Fibroblast of lung (primary cell): ENCODE results near the gene HELLS. TPM values are rescaled to one million over a fixed set of nuclear protein-coding genes. Genes with fewer than 3 reads are reported as not detected.

ENCODE experiments used
- DNase-seq, 2 donors: peaks; one replicate each; pipeline versions ENCODE4 v3.0.0 to v3.0.0-alpha.2; 2010; ENCODE audit warnings: low read depth in 2 of 2
- H2AFZ ChIP-seq: 2 replicates; pipeline ENCODE4 v1.5.1; 2012; ENCODE audit warnings: low read length, control low read depth, inconsistent platforms
- H3K27ac ChIP-seq: 2 replicates; pipeline ENCODE4 v1.5.1; 2011; ENCODE audit warnings: low read length, control low read depth; ENCODE audit not compliant: insufficient read depth
- H3K27me3 ChIP-seq: 2 replicates; pipeline ENCODE4 v1.5.1; 2011; ENCODE audit warnings: mild to moderate bottlenecking, low read length; ENCODE audit not compliant: control insufficient read depth, insufficient read depth
- H3K36me3 ChIP-seq: 2 replicates; pipeline ENCODE4 v1.5.1; 2011; ENCODE audit warnings: low read length; ENCODE audit not compliant: control insufficient read depth, insufficient read depth
- H3K4me1 ChIP-seq: 2 replicates; pipeline ENCODE4 v1.5.1; 2011; ENCODE audit warnings: low read length; ENCODE audit not compliant: control insufficient read depth, insufficient read depth; ENCODE audit errors: extremely low read depth
- H3K4me2 ChIP-seq: 2 replicates; pipeline ENCODE4 v1.5.1; 2011; ENCODE audit warnings: low read length, control low read depth; ENCODE audit not compliant: insufficient read depth; ENCODE audit errors: extremely low read depth
- H3K4me3 ChIP-seq, 4 experiments: fragments of 200-600 bp in 1 of 4; sonication (generic) in 1 of 4; replicated peaks in 1 of 4; 2 replicates each; pipeline ENCODE4 v1.5.1; 2011 to 2016; ENCODE audit warnings: low read length in 4 of 4, low read depth in 3 of 4, mild to moderate bottlenecking in 3 of 4, control low read depth in 2 of 4, inconsistent platforms in 1 of 4, mixed read lengths in 1 of 4; ENCODE audit not compliant: insufficient read depth in 1 of 4; ENCODE audit errors: control extremely low read depth in 1 of 4
- H3K79me2 ChIP-seq: 2 replicates; pipeline ENCODE4 v1.5.1; 2012; ENCODE audit warnings: mild to moderate bottlenecking, low read length, inconsistent platforms; ENCODE audit not compliant: control insufficient read depth, insufficient read depth
- H3K9ac ChIP-seq: 2 replicates; pipeline ENCODE4 v1.5.1; 2011; ENCODE audit warnings: mild to moderate bottlenecking, low read length, control low read depth; ENCODE audit not compliant: insufficient read depth
- H3K9me3 ChIP-seq: 2 replicates; pipeline ENCODE4 v1.5.1; 2012; ENCODE audit warnings: low read depth, low read length; ENCODE audit not compliant: control insufficient read depth, insufficient read depth
- H4K20me1 ChIP-seq: 2 replicates; pipeline ENCODE4 v1.5.1; 2011; ENCODE audit warnings: low read length; ENCODE audit not compliant: control insufficient read depth, insufficient read depth; ENCODE audit errors: extremely low read depth
- CTCF ChIP-seq, 2 donors: IDR thresholded peaks in 1 of 2; conservative IDR thresholded peaks in 1 of 2; 1 replicate in 1 of 2; 2 replicates in 1 of 2; pipeline ENCODE4 v1.5.1; 2011 to 2012; ENCODE audit warnings: low read length in 2 of 2, control low read depth in 1 of 2, inconsistent platforms in 1 of 2, low read depth in 1 of 2, mild to moderate bottlenecking in 1 of 2
- EZH2 ChIP-seq: IDR thresholded peaks from 2 replicates; pipeline ENCODE4 v1.5.1; 2012; ENCODE audit warnings: low read length, control low read depth, mild to moderate bottlenecking; ENCODE audit errors: missing control alignments
- polyA minus RNA-seq: library from RNA; depleted of rRNA, polyadenylated mRNA; stranded (reverse); fragments of >200 nt; gene quantifications from 2 replicates; pipeline ENCODE4 v1.2.3, GENCODE V29; 2011; ENCODE audit warnings: low replicate concordance
- polyA plus RNA-seq, 2 donors: library from polyadenylated mRNA; depleted of rRNA in 1 of 2; stranded (reverse) in 1 of 2; unstranded in 1 of 2; fragments of >200 nt; gene quantifications; 2 replicates each; pipeline ENCODE4 v1.2.1, GENCODE V29; 2011 to 2012; ENCODE audit warnings: missing spikeins in 1 of 2
- total RNA-seq: library from RNA; depleted of rRNA; stranded (reverse); fragments of >200 nt; gene quantifications from 2 replicates; pipeline ENCODE4 v1.2.1, GENCODE V29; 2014

HELLS gene
- 3.9 and 5.6 TPM in 2 replicates for total RNA-seq
- 18.3 and 43.9 TPM in 2 replicates for polyA plus RNA-seq
- polyA plus RNA-seq (2012): 6.1 and 16.1 TPM in 2 replicates
- 3.7 and 5.0 TPM in 2 replicates for polyA minus RNA-seq

- no peaks in the 10 kb centered on the region for H3K36me3 ChIP-seq
Measured at GRCh38 chr10:94545391-94546048, at the start of gene HELLS. TSS of gene HELLS (plus strand) at chr10:94545788. CDS start at chr10:94545922, 134 bp downstream.

GRCh38 chr10:94496010-94496409 lies 49.6 kb upstream of the HELLS start:
- TF ChIP-seq EZH2 (no peak), CTCF (conservative IDR thresholded peaks at IDR 0.05 in 1 of 2, IDR thresholded peaks at IDR 0.05 in 1 of 2; ENCODE audit: low read depth in 1 of 2, low read length in 2 of 2) (no peak)
- no peak overlapping the region for H3K27ac ChIP-seq

More at GRCh38 chr10:94545391-94546048, at the start of gene HELLS:
- TF ChIP-seq EZH2 (no peak), CTCF (conservative IDR thresholded peaks at IDR 0.05 in 1 of 2, IDR thresholded peaks at IDR 0.05 in 1 of 2; ENCODE audit: low read depth in 1 of 2, low read length in 2 of 2) (no peak)
- Histone ChIP-seq H3K9me3 (no peaks in the 10 kb centered on the region), H3K4me3 (peak within 1 kb of the TSS; percentile 64 to 91 (median 78)), H4K20me1 (no peaks in the 10 kb centered on the region), H2AFZ (peak within 1 kb of the TSS; percentile 98), H3K27me3 (no peaks in the 10 kb centered on the region), H3K4me1 (no peaks in the 10 kb centered on the region), H3K79me2 (peaks cover 24% of the 10 kb centered on the region), H3K4me2 (peak within 1 kb of the TSS; percentile 97), H3K27ac (peak within 1 kb of the TSS; percentile 84), H3K9ac (peak within 1 kb of the TSS; percentile 79)
- peak; percentile 74 to 87 for DNase-seq

GRCh38 chr10:94496646-94497045 lies 48.9 kb upstream of the HELLS start:
- no peaks in the 10 kb centered on the region for H3K4me1 ChIP-seq
- no peaks in the 10 kb centered on the region for H4K20me1 ChIP-seq
- no peak overlapping the region for H3K4me2 ChIP-seq
- no peak for DNase-seq
- H3K9ac ChIP-seq: no peak overlapping the region
- no peaks in the 10 kb centered on the region for H3K79me2 ChIP-seq
- no peak for TF ChIP-seq EZH2
- no peak for TF ChIP-seq CTCF (conservative IDR thresholded peaks at IDR 0.05 in 1 of 2, IDR thresholded peaks at IDR 0.05 in 1 of 2; ENCODE audit: low read depth in 1 of 2, low read length in 2 of 2)
- H3K4me3 ChIP-seq: no peak overlapping the region
- no peaks in the 10 kb centered on the region for H3K36me3 ChIP-seq
- no peaks in the 10 kb centered on the region for H3K27me3 ChIP-seq
- H3K27ac ChIP-seq: no peak overlapping the region
- H2AFZ ChIP-seq: no peak overlapping the region
- no peaks in the 10 kb centered on the region for H3K9me3 ChIP-seq

More at GRCh38 chr10:94496010-94496409, 49.6 kb upstream of the HELLS start:
- H3K36me3 ChIP-seq: no peaks in the 10 kb centered on the region
- H3K4me3 ChIP-seq: no peak overlapping the region
- no peaks in the 10 kb centered on the region for H3K4me1 ChIP-seq
- H3K79me2 ChIP-seq: no peaks in the 10 kb centered on the region
- H3K27me3 ChIP-seq: no peaks in the 10 kb centered on the region
- H3K9me3 ChIP-seq: no peaks in the 10 kb centered on the region
- H4K20me1 ChIP-seq: no peaks in the 10 kb centered on the region
- DNase-seq: peak in 1 of 2 donors; percentile 18
- no peak overlapping the region for H3K9ac ChIP-seq
- no peak overlapping the region for H3K4me2 ChIP-seq
- H2AFZ ChIP-seq: no peak overlapping the region
